ENCODE results near the gene SLC9A3.

The SLC9A3 gene

GRCh38 chr5:538271-538771 lies 14.1 kb upstream of the SLC9A3 start:
- DNase-seq: no peak

GRCh38 chr5:537621-538071 lies 13.4 kb upstream of the SLC9A3 start:
- DNase-seq: no peak

DNA sequence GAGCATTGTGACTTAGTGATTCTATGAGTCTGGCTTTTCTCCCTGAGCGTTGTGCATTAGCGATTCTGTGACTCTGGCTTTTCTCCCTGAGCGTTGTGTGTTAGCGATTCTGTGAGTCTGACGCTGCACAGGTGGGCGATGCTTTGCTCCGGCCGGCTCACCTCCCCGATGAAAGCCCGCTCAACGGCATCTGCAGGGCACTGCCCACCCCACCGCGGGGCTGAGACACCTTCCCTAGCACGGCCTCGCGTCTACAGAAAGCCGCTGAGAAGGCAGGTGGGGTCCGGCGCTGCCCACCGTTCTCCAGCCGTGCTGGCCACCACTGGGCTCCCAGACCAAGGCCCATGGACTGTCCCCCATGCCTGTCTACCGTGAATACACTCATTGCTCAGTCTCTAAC lies 12.8 kb upstream of the SLC9A3 start:
- no peak for DNase-seq

DNA sequence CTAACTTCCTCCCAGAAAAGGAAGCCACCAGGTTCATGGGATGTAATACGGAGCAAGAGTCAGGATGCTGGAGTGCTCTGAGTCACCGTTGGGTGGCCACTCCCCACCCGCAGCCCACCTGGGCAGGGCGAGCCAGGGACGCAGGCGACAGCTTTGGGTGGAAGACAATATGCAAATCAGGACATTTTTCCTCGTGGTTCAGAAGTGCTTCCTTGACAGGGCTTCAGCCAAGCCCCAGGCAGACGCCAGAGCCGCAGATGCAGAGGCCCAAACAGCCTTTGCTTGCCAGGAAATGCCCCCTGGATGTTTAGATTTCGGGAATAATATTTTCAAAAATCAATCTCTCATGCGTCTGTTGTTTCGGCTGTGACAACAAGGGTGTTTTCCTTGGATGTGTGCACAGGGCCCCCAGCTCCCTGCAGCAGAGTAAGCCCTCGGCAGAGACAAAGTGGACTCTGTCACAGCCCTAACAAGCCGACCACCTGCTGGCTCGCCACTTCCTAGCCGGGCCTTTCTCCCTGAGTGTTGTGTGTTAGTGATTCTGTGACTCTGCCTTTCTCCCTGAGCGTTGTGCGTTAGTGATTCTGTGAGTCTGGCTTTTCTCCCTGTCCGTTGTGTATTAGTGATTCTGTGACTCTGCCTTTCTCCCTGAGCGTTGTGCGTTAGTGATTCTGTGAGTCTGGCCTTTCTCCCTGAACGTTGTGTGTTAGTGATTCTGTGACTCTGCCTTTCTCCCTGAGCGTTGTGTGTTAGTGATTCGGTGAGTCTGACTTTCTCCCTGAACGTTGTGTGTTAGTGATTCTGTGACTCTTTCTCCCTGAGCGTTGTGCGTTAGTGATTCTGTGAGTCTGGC lies 11.8 kb upstream of the SLC9A3 start:
- peak; percentile 59 for DNase-seq

- no peak for DNase-seq
Observed at GRCh38 chr5:534743-535671, 10.8 kb upstream of the SLC9A3 start.

GRCh38 chr5:533955-534742 lies 9.9 kb upstream of the SLC9A3 start:
- no peak for DNase-seq

DNA sequence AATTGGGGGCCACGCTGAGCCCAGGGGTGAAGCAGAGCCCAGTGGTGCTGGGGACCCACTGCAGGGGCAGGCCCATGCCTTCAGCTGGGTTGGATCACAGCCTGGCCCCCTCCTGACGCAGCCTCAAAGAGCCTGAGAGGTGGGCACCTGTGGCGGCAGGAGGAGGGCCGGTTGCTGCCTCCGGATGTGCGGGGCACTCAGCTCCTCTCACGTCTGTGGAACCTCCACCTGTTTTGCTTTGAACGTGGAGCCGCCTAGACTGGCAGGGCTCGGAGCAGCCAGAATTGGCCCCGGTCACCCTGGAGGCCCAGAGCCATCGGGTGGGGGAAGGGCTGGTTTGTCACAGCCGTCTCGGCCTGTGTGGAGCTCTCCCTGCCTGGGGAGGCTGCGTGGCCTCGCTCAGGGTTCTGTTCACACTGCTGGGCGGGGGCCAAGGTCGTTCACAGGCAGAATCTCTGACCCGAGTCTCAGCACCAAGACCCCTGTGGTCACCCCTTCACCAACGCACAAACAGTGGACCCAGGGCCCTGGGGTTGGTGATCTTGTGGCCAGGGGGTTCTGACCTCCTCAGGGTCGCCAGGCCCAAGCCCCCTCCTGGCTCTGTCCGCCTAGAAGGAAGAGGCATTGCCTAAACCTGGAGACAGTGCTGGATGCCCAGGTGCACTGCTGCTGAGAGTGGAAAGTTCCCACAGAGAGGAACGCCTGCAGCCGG lies 9.2 kb upstream of the SLC9A3 start:
- no peak for DNase-seq

GRCh38 chr5:532521-533242 lies 8.4 kb upstream of the SLC9A3 start:
- no peak for DNase-seq

- no peak for DNase-seq
Observed at GRCh38 chr5:531749-532315, 7.6 kb upstream of the SLC9A3 start.

DNA sequence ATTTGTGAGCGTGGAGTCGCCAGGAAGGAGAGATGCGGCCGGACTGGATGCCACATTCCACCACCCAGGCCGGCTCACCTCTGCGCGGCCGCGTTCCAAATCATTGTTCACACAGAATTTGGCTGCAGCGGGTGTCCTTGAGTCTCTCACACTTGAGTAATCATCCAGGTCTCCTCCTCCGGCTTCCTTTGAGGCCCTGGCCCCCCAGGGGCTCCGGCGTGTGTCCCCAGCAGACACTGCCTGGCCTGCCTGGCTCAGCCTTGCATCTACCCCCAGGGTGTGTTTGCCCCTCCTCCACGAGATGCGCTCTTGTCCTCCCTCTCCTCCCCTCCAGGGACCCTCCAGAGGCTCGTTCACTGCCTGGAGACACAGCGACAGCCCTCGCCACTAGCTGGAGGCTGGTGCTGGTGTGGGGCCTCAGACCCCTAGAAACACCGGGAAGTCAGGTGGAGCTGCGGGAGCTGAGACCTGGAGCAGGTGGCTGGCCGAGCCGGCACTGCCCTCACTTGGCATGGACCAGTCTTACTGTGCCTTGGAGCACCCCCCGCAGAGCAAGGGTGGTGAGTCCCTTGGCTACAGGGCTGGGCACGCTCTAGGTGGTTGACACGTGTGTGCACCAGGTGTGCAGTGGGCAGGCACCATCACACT lies 7.0 kb upstream of the SLC9A3 start:
- DNase-seq: no peak

GRCh38 chr5:530001-530955 lies 6.0 kb upstream of the SLC9A3 start:
- no peak for DNase-seq

GRCh38 chr5:528629-529511 lies 4.6 kb upstream of the SLC9A3 start:
- no peak for DNase-seq

GRCh38 chr5:527646-528628 lies 3.7 kb upstream of the SLC9A3 start:
- DNase-seq: no peak

- no peak for DNase-seq
Observed at GRCh38 chr5:526456-527088, 2.3 kb upstream of the SLC9A3 start.

- DNase-seq: no peak
Observed at GRCh38 chr5:525916-526315, 1.7 kb upstream of the SLC9A3 start.

GRCh38 chr5:524973-525761 lies 918 bp upstream of the SLC9A3 start:
- DNase-seq: no peak

Data from NCI-H1048 (cell line).